Activated naive CD8-positive, alpha-beta T cell treated with anti-CD3 and anti-CD28 coated beads, Interleukin-2, amount 50 U/mL, for 24 hours (primary cell): ENCODE measurements around the gene KPNA6.

Source experiments
- ATAC-seq: fragments of 150-1000 bp; cut with Tn5 transposase; one replicate; pipeline ENCODE4 v1.10.0; 2021
- DNase-seq: peaks from one replicate; pipeline ENCODE4 v3.0.0; 2021
- H3K27ac Mint-ChIP-seq: one replicate; pipeline ENCODE4 v1.8.0; 2021; ENCODE audit warnings: mild to moderate bottlenecking, mixed read lengths
- H3K27me3 Mint-ChIP-seq: one replicate; pipeline ENCODE4 v1.8.0; 2021; ENCODE audit warnings: mixed read lengths
- H3K36me3 Mint-ChIP-seq: one replicate; pipeline ENCODE4 v1.8.0; 2021; ENCODE audit warnings: low read depth, mixed read lengths
- H3K4me1 Mint-ChIP-seq: one replicate; pipeline ENCODE4 v1.8.0; 2021; ENCODE audit warnings: mixed read lengths
- H3K4me3 Mint-ChIP-seq: one replicate; pipeline ENCODE4 v1.8.0; 2021; ENCODE audit warnings: mild to moderate bottlenecking, moderate library complexity, mixed read lengths
- H3K9me3 Mint-ChIP-seq: one replicate; pipeline ENCODE4 v1.8.0; 2021; ENCODE audit warnings: mixed read lengths

KPNA6 gene

DNA sequence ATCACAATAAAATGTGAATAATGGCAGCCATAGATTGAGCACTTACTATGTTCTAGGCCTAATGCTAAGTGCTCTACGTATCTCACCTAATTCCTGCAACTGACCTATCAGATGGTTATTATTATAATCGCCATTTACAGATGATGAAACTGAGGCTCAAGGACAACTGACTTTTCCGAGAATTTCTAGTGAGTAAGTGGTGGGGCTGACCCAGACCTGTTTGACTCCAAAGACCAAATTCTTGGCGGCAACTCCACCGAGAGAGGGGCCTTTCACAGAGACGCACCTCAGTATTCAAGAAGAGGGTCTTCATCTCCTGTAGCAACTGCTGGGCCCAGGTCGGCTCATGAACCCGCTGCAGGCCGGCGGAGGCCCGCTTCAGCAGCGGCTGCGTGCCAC is 113.7 kb downstream of the KPNA6 start:
- ATAC-seq (no peak), DNase-seq (no peak)
- no peaks in the 10 kb centered on the region for H3K9me3 Mint-ChIP-seq
- peak overlapping the region; percentile 93 for H3K4me3 Mint-ChIP-seq
- peak overlapping the region; percentile 91 for H3K27ac Mint-ChIP-seq
- no peaks in the 10 kb centered on the region for H3K27me3 Mint-ChIP-seq
- peaks cover 32% of the 10 kb centered on the region for H3K36me3 Mint-ChIP-seq
- peaks cover 41% of the 10 kb centered on the region for H3K4me1 Mint-ChIP-seq

DNA sequence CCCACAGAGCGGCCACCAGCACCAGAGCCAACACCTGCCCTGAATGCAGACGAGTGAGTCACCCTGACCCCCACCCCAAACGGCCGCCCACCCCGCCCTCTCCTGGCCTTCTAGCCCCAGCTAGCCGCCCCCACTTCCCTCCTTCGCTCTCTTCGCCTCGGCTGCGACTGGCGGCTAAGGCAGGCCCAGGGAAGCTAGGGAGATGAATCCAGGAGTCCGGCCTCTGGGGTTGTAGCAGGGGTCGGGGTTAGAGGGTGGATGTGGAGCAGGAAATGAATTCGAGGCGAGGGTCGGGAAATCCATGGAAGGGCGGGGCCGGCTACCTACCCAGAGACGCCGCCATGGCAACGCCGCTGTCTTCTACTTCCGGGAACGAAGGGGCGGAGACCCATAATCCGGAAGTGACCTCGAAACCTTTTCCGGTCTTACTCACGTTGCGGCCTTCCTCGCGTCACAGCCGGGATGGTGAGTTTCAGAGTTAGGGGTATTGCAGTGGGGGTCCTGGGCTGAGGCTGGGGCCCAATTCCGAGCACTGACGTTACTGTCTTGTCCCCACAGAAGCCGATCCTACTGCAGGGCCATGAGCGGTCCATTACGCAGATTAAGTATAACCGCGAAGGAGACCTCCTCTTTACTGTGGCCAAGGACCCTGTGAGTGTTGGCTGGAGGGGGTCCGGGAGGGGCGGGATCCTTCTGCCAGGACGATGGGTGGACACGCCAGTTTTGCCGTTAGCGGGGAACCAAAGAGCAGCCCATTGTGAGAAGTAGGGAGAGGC is 114.3 kb downstream of the KPNA6 start, which contains the start of the genes EIF3I and TMEM234:
EIF3I (plus strand) TSS at position 428 of the 776 bp plus-strand sequence; CDS start at position 463, 35 bp downstream.
TMEM234 (minus strand) TSS at position 374 of the 776 bp plus-strand sequence; CDS start at position 343, 31 bp downstream.
- Mint-ChIP-seq H3K9me3 (no peaks in the 10 kb centered on the region), H3K4me1 (peaks cover 41% of the 10 kb centered on the region), H3K4me3 (peak within 1 kb of the TSS; percentile 93), H3K27ac (peak within 1 kb of the TSS; percentile 91), H3K27me3 (no peaks in the 10 kb centered on the region), H3K36me3 (peaks cover 30% of the 10 kb centered on the region)
- DNase-seq: peak; percentile 90
- peak; percentile 95 for ATAC-seq

- ATAC-seq: no peak
- Mint-ChIP-seq H3K4me3 (peak overlapping the region; percentile 93), H3K9me3 (no peaks in the 10 kb centered on the region), H3K27me3 (no peaks in the 10 kb centered on the region), H3K36me3 (peaks cover 45% of the 10 kb centered on the region), H3K4me1 (peaks cover 41% of the 10 kb centered on the region), H3K27ac (peak overlapping the region; percentile 91)
- DNase-seq: no peak
Measured at GRCh38 chr1:32223683-32224082, 115.8 kb downstream of the KPNA6 start.

- no peak for DNase-seq
- Mint-ChIP-seq H3K4me1 (peaks cover 41% of the 10 kb centered on the region), H3K9me3 (no peaks in the 10 kb centered on the region), H3K36me3 (peaks cover 51% of the 10 kb centered on the region), H3K27me3 (no peaks in the 10 kb centered on the region), H3K27ac (peak overlapping the region; percentile 91), H3K4me3 (peak overlapping the region; percentile 93)
- no peak for ATAC-seq
Measured at GRCh38 chr1:32224285-32224684, 116.4 kb downstream of the KPNA6 start.
